CD4-positive, alpha-beta T cell treated with Interferon alpha-2 for 1 hour (primary cell): Measurements from ENCODE around the gene GNAO1.

Experiments used
- DNase-seq, 2 donors: peaks; one replicate each; pipeline ENCODE4 v3.0.0-alpha.2; 2020 to 2022

Gene GNAO1

GRCh38 chr16:56294579-56294978 is 103.3 kb downstream of the GNAO1 start:
- DNase-seq: no peak

- no peak for DNase-seq
Observed at GRCh38 chr16:56295059-56295665, 103.9 kb downstream of the GNAO1 start.

- DNase-seq: no peak
Observed at GRCh38 chr16:56295739-56296527, 104.6 kb downstream of the GNAO1 start.

GRCh38 chr16:56297684-56298083 is 106.4 kb downstream of the GNAO1 start:
- no peak for DNase-seq

- DNase-seq: no peak
Observed at GRCh38 chr16:56298116-56298515, 106.8 kb downstream of the GNAO1 start.

- no peak for DNase-seq
Observed at GRCh38 chr16:56298948-56299596, 107.8 kb downstream of the GNAO1 start.

- DNase-seq: no peak
Observed at GRCh38 chr16:56300242-56300623, 108.9 kb downstream of the GNAO1 start.

- no peak for DNase-seq
Observed at GRCh38 chr16:56300891-56301850, 109.9 kb downstream of the GNAO1 start.

GRCh38 chr16:56302506-56302905 is 111.2 kb downstream of the GNAO1 start:
- no peak for DNase-seq

- DNase-seq: no peak
Observed at GRCh38 chr16:56303066-56303715, 111.9 kb downstream of the GNAO1 start.

GRCh38 chr16:56303880-56304279 is 112.6 kb downstream of the GNAO1 start:
- DNase-seq: no peak

- DNase-seq: no peak
Observed at GRCh38 chr16:56305956-56306565, 114.8 kb downstream of the GNAO1 start.

GRCh38 chr16:56306690-56307533 is 115.6 kb downstream of the GNAO1 start:
- no peak for DNase-seq

- no peak for DNase-seq
Observed at GRCh38 chr16:56307534-56307873, 116.2 kb downstream of the GNAO1 start.

GRCh38 chr16:56309008-56309407 is 117.7 kb downstream of the GNAO1 start:
- DNase-seq: no peak

- DNase-seq: no peak
Observed at GRCh38 chr16:56310690-56311089, 119.4 kb downstream of the GNAO1 start.

- peak in 1 of 2 donors; percentile 9 for DNase-seq
Observed at GRCh38 chr16:56311208-56312027, 120.1 kb downstream of the GNAO1 start.

GRCh38 chr16:56312028-56312300 is 120.7 kb downstream of the GNAO1 start:
- DNase-seq: no peak

GRCh38 chr16:56312556-56312955 is 121.3 kb downstream of the GNAO1 start:
- DNase-seq: no peak

- DNase-seq: no peak
Observed at GRCh38 chr16:56314244-56314850, 123.1 kb downstream of the GNAO1 start.
